ENCODE results near the gene EEF1A1. TPM values are rescaled to one million over a fixed set of nuclear protein-coding genes. Genes with fewer than 3 reads are reported as not detected.

The EEF1A1 gene
- total RNA-seq, 1 experiment from 2014 or later: 6,057 TPM

- intact Hi-C loops (cut with micrococcal nuclease): no loop called here
- peaks cover 45% of the 10 kb centered on the region for H3F3A ChIP-seq (ENCODE audit: low read length, unreplicated experiment)
- TF ChIP-seq EZH2phosphoT487 (IDR thresholded peaks at IDR 0.05; ENCODE audit: borderline replicate concordance, low read length) (no peak), CTCF (conservative IDR thresholded peaks at IDR 0.05; ENCODE audit: low read depth, low read length) (no peak)
- H3K4me2 ChIP-seq (ENCODE audit: low read length): peak overlapping the region; percentile 72
- H3K27me3 ChIP-seq (ENCODE audit: low read length): no peaks in the 10 kb centered on the region
- no peaks in the 10 kb centered on the region for H3K9me2 ChIP-seq (replicated peaks; ENCODE audit: low read length)
- peaks cover 50% of the 10 kb centered on the region for H4K20me1 ChIP-seq (ENCODE audit: low read length)
- no TSS peak for BruUV-seq (replicated peaks)
- DNase-seq: no peak
- no peak overlapping the region for H2AFZ ChIP-seq (ENCODE audit: low read length)
- H3K36me3 ChIP-seq (ENCODE audit: low read depth, low read length): peaks cover 56% of the 10 kb centered on the region
- peak overlapping the region; percentile 64 for H3K4me3 ChIP-seq (ENCODE audit: low read length)
- no peaks in the 10 kb centered on the region for H3K9me3 ChIP-seq (ENCODE audit: low read length)
- peak overlapping the region; percentile 28 for H3K27ac ChIP-seq (ENCODE audit: low read length)
- H3K79me2 ChIP-seq (ENCODE audit: low read length): peaks cover 50% of the 10 kb centered on the region
- H3K4me1 ChIP-seq (ENCODE audit: insufficient read depth, low read length): peaks cover 11% of the 10 kb centered on the region; the same call in 1 of the 2 replicates
- ChIA-PET CTCF (no interaction called here), POLR2A (ENCODE audit: unreplicated experiment) (interaction anchor here (0.6 kb wide), 1 partner anchor 63 kb away, joined by 9 read pairs; no protein-coding TSS in a partner anchor)
- H3K9ac ChIP-seq (ENCODE audit: low read length): 0 out of 2 replicates have a peak overlapping the region, but pooled peaks have one; percentile 21
- no peak for ATAC-seq
Measured at GRCh38 chr6:73516514-73517489, 4.0 kb downstream of the EEF1A1 start.

- Histone ChIP-seq H3K4me1 (ENCODE audit: insufficient read depth, low read length) (peaks cover 10% of the 10 kb centered on the region; the same call in 1 of the 2 replicates), H4K20me1 (ENCODE audit: low read length) (peaks cover 45% of the 10 kb centered on the region), H2AFZ (ENCODE audit: low read length) (no peak overlapping the region), H3K36me3 (ENCODE audit: low read depth, low read length) (peaks cover 51% of the 10 kb centered on the region), H3F3A (ENCODE audit: low read length, unreplicated experiment) (peaks cover 41% of the 10 kb centered on the region), H3K9me3 (ENCODE audit: low read length) (no peaks in the 10 kb centered on the region), H3K4me3 (ENCODE audit: low read length) (no peak overlapping the region), H3K79me2 (ENCODE audit: low read length) (peaks cover 38% of the 10 kb centered on the region), H3K27ac (ENCODE audit: low read length) (peak overlapping the region; percentile 26; the same call in 1 of the 2 replicates), H3K27me3 (ENCODE audit: low read length) (no peaks in the 10 kb centered on the region), H3K4me2 (ENCODE audit: low read length) (no peak overlapping the region), H3K9ac (ENCODE audit: low read length) (no peak overlapping the region), H3K9me2 (replicated peaks; ENCODE audit: low read length) (no peaks in the 10 kb centered on the region)
- peak; percentile 11 for DNase-seq
- no TSS peak for BruUV-seq (replicated peaks)
- POLR2A ChIA-PET (ENCODE audit: unreplicated experiment): no interaction called here
- CTCF ChIA-PET: no interaction called here
- peak; percentile 2; the same call in 1 of the 2 replicates for ATAC-seq
- intact Hi-C loops (cut with micrococcal nuclease): loop anchor here (1.0 kb wide), 1 partner anchor 95 kb away; no protein-coding TSS in a partner anchor
- TF ChIP-seq EZH2 (IDR thresholded peaks at IDR 0.05; ENCODE audit: low read length, unreplicated experiment) (no peak), CTCF (conservative IDR thresholded peaks at IDR 0.05; ENCODE audit: low read depth, low read length) (no peak), EZH2phosphoT487 (IDR thresholded peaks at IDR 0.05; ENCODE audit: borderline replicate concordance, low read length) (no peak)
Measured at GRCh38 chr6:73515204-73515655, 5.6 kb downstream of the EEF1A1 start.
